Activated CD4-positive, alpha-beta memory T cell treated with anti-CD3 and anti-CD28 coated beads, Interleukin-2, amount 10 ng/mL, durations not matched to agents 7 days and 5 days (primary cell): Measurements from ENCODE around the gene MTRR. TPM values are rescaled to one million over a fixed set of nuclear protein-coding genes. Genes with fewer than 3 reads are reported as not detected.

Source experiments
- CTCF ChIA-PET: fragments of 350-600 bp; sonication (Branson Sonifier 250); formaldehyde crosslinking; loops from one replicate; lab custom pipeline; 2021; ENCODE audit warnings: antibody characterized with exemption, inconsistent platforms; lab: Charles Lee
- POLR2A ChIA-PET: fragments of 350-600 bp; sonication (Branson Sonifier 250); formaldehyde crosslinking; loops from one replicate; lab custom pipeline; 2021; ENCODE audit warnings: antibody characterized with exemption; lab: Charles Lee
- DNase-seq: peaks from one replicate; pipeline ENCODE4 v3.0.0-alpha.2; 2020
- H3K27ac Mint-ChIP-seq: one replicate; pipeline ENCODE4 v1.8.0; 2021; ENCODE audit warnings: mild to moderate bottlenecking, mixed read lengths
- H3K27me3 Mint-ChIP-seq: one replicate; pipeline ENCODE4 v1.8.0; 2021; ENCODE audit warnings: mixed read lengths
- H3K36me3 Mint-ChIP-seq: one replicate; pipeline ENCODE4 v1.8.0; 2021; ENCODE audit warnings: low read depth, mixed read lengths
- H3K4me1 Mint-ChIP-seq: one replicate; pipeline ENCODE4 v1.8.0; 2021; ENCODE audit warnings: mixed read lengths
- H3K4me3 Mint-ChIP-seq: one replicate; pipeline ENCODE4 v1.8.0; 2021; ENCODE audit warnings: mild to moderate bottlenecking, mixed read lengths
- H3K9me3 Mint-ChIP-seq: one replicate; pipeline ENCODE4 v1.8.0; 2021; ENCODE audit warnings: mixed read lengths
- total RNA-seq, 2 experiments: library from RNA; stranded (reverse); gene quantifications; one replicate each; pipeline ENCODE4 v1.2.3, GENCODE V29; 2021

Gene MTRR
- 10 to 100 TPM; 58.4 to 65.3 TPM for total RNA-seq

DNA sequence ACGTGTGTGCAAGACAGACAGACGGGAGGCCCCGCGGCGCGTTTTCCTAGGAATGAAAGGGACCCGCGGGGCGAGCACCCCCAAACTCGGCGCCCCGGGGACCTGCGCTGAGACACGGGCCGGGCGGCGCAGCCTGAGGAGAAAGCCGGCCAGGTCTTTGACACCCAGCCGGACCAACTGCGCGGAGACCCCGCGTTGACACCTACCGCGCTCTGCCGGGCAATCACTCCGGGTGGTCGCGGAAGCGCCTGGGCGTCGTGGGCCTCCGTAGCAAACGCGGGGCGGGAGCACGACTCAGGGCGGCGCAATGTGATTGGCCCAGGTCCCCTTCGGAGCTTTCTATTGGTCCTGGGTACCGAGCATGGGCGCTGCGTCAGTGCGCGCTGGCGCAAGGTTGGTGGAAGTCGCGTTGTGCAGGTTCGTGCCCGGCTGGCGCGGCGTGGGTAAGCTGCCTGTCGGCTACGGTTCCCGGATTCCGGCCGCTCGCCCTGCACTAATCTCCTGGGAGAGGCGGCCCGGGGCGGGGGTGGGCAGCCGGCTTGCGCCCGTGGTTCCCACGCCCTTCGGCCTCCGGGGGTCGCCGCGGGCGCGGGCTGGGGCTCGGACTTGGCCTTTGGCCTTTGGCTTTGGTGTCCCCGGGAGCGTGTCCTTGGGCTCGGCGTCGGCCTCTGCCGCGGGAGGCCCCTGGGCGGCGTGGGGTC is at the start of gene MTRR, which contains the start of gene FASTKD3:
TSS of gene MTRR (plus strand) at position 376 of the 701 bp plus-strand sequence. CDS start 1,647 bp downstream, outside the sequence.
TSS of gene FASTKD3 (minus strand) at position 259 of the 701 bp plus-strand sequence. CDS start 948 bp downstream, outside the sequence.
- ChIA-PET CTCF (interaction anchor here (0.8 to 5.3 kb wide), 7 partner anchors 10 to 28 kb away, joined by 3 to 62 read pairs (median 4); no protein-coding TSS in a partner anchor), POLR2A (interaction anchor here (0.8 to 4.4 kb wide), 9 partner anchors 10 to 1412 kb away, joined by 3 to 99 read pairs (median 4); partner anchors contain the start of gene CFAP90)
- Mint-ChIP-seq H3K4me3 (peak within 1 kb of the TSS; percentile 99), H3K36me3 (peaks cover 58% of the 10 kb centered on the region), H3K4me1 (peaks cover 76% of the 10 kb centered on the region), H3K27me3 (no peaks in the 10 kb centered on the region), H3K27ac (peak within 1 kb of the TSS; percentile 83), H3K9me3 (no peaks in the 10 kb centered on the region)
- DNase-seq: peak; percentile 93

DNA sequence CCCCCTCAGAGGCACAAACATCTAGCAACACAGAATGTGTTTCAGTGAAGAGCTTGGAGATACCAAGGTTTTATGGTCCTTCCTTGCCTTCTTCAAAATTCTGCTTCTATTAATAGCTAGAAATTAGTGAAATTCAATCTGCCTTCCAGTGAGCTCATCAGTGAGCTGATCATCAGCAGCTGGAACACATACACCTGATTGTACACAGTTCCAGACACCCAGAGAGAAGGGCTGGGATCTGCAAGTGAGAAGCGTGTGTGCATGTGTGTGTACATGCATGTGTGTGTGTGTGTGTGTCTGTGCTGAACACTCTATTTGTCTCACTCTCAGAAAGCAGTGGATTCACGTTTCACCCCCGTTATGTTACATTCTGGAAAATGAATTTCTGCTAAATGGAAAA is 46.5 kb upstream of the MTRR start:
- no peaks in the 10 kb centered on the region for H3K9me3 Mint-ChIP-seq
- CTCF ChIA-PET: no interaction called here
- POLR2A ChIA-PET: no interaction called here
- DNase-seq: no peak
- H3K27ac Mint-ChIP-seq: no peak overlapping the region
- no peaks in the 10 kb centered on the region for H3K36me3 Mint-ChIP-seq
- H3K4me3 Mint-ChIP-seq: no peak overlapping the region
- peaks cover 15% of the 10 kb centered on the region for H3K27me3 Mint-ChIP-seq
- no peaks in the 10 kb centered on the region for H3K4me1 Mint-ChIP-seq

DNA sequence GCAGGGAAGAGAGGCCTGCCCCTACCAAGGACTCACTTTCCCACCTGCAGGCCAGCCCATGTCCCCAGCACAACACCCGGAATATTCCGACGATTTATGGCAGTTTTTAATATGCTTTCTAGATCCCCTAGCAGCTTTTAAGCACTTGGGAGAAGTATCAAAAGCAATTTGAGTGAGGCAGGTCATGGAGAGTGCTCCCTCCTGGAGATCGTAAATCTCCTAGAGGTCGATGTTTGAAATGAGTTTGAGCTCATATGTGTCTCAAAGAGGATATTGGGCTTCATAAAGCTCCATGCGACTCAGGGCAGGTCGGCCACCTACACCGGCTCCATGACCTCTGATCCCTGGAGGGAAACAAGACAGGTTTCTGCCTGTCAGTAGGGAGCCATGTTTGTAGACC is 45.4 kb upstream of the MTRR start:
- no peak for DNase-seq
- Mint-ChIP-seq H3K9me3 (no peaks in the 10 kb centered on the region), H3K27ac (no peak overlapping the region), H3K27me3 (peaks cover 15% of the 10 kb centered on the region), H3K4me1 (no peaks in the 10 kb centered on the region), H3K36me3 (no peaks in the 10 kb centered on the region), H3K4me3 (no peak overlapping the region)
- CTCF ChIA-PET: no interaction called here
- POLR2A ChIA-PET: no interaction called here

DNA sequence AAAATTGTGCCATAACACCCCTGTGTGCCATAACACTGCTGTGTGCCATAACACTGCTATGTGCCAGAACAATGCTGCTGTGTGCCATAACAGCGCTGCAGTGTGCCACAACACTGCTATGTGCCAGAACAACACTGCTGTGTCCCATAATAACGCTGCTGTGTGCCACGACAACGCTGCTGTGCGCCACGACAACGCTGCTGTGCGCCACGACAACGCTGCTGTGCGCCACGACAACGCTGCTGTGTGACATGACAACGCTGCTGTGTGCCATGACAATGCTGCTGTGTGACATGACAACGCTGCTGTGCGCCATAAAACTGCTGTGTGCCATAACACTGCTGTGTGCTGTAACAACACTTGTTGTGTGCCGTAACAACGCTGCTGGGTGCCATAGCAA is 44.0 kb upstream of the MTRR start:
- H3K4me1 Mint-ChIP-seq: no peaks in the 10 kb centered on the region

DNA sequence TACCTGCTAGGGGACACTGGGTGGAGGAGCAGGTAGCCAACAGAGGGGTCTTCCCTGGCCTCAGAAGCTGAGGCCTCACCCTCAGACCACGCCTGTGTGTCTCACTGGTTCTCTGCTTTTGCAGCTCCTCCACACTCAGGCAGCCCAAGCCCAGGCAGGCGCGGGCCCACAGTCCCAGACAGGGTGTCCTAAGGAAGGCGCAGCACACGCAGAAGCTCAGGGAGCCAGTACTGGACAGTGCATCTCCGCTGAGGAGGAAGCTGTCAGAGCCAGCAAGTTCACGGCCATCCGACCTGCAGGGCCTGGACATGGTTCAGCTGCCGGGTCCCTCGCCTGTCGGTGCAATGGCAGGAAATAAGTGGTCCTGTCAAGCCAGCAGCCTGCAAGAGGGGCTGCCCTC is 43.3 kb upstream of the MTRR start:
- no peak overlapping the region for H3K4me3 Mint-ChIP-seq
- POLR2A ChIA-PET: no interaction called here
- no peak overlapping the region for H3K27ac Mint-ChIP-seq
- H3K4me1 Mint-ChIP-seq: no peaks in the 10 kb centered on the region
- peaks cover 16% of the 10 kb centered on the region for H3K27me3 Mint-ChIP-seq
- CTCF ChIA-PET: interaction anchor here (1.3 kb wide), 1 partner anchor 9 kb away, joined by 3 read pairs; no protein-coding TSS in a partner anchor
- H3K9me3 Mint-ChIP-seq: no peaks in the 10 kb centered on the region
- H3K36me3 Mint-ChIP-seq: no peaks in the 10 kb centered on the region
- no peak for DNase-seq

More for the DNA sequence above, 44.0 kb upstream of the MTRR start:
- ChIA-PET POLR2A (no interaction called here), CTCF (interaction anchor here (1.3 kb wide), 1 partner anchor 9 kb away, joined by 3 read pairs; no protein-coding TSS in a partner anchor)
- no peaks in the 10 kb centered on the region for H3K9me3 Mint-ChIP-seq
- H3K4me3 Mint-ChIP-seq: no peak overlapping the region
- H3K36me3 Mint-ChIP-seq: no peaks in the 10 kb centered on the region
- peaks cover 16% of the 10 kb centered on the region for H3K27me3 Mint-ChIP-seq
- no peak for DNase-seq
- no peak overlapping the region for H3K27ac Mint-ChIP-seq

DNA sequence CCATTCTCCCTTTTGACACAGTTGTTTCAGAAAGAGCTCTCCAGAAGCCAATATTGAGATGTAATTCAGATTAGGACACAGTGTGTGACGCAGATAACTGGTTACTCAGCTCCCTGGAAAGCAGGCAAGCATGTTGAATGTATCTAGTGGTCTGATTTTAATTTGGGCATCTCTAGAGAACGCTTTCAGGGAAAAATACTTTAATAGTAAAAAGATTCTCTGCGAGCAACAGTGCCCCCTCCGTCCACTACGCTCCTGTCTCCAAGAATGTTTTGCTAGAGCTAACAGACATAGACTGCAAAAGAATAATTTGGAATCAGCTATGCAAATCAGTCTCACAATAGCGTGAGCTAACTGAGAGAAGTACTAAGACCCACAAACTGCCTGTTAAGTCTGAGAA is 41.3 kb upstream of the MTRR start:
- no peak for DNase-seq
- no peaks in the 10 kb centered on the region for H3K9me3 Mint-ChIP-seq
- H3K27ac Mint-ChIP-seq: no peak overlapping the region
- no peaks in the 10 kb centered on the region for H3K4me1 Mint-ChIP-seq
- CTCF ChIA-PET: no interaction called here
- POLR2A ChIA-PET: no interaction called here
- H3K4me3 Mint-ChIP-seq: no peak overlapping the region
- peaks cover 4% of the 10 kb centered on the region for H3K27me3 Mint-ChIP-seq
- H3K36me3 Mint-ChIP-seq: no peaks in the 10 kb centered on the region

DNA sequence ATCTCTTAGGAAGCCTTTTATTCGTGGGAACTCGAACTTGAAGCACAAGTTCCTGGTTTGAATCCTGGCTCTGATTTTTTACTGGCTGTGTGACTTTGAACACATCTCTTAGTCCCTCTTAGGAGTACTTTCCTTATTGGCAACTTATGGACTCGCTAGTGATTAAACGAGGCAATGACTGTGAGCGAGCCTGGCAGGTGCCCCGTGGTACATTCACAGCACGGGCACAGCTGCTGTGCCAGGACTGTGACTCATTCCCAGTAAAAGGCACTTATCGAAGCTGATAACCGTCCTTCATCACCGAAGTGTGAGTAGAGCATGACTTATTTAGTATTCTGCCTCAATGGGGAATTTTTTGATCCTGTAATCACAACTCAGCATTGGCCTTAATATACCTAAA is 40.7 kb upstream of the MTRR start:
- ChIA-PET CTCF (no interaction called here), POLR2A (no interaction called here)
- Mint-ChIP-seq H3K27me3 (peaks cover 4% of the 10 kb centered on the region), H3K36me3 (no peaks in the 10 kb centered on the region), H3K27ac (no peak overlapping the region), H3K4me3 (no peak overlapping the region), H3K4me1 (no peaks in the 10 kb centered on the region), H3K9me3 (no peaks in the 10 kb centered on the region)
- no peak for DNase-seq

DNA sequence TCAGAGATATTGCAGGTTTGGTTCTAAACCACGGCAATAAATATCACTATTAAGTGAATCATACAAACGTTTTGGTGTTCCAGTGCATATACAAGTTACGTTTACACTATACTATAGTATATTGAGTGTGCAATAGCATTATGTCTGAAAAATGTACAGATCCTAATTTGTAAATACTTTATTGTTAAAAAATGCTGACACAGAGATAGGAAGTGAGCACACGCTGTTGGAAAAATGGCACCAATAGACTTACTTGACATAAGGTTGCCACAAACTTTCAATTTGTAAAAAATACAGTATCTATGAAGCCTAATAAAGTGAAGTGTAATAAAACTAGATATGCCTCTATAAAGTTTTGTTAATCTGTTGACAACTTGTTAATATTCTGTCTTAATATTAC is 34.0 kb upstream of the MTRR start:
- Mint-ChIP-seq H3K27me3 (no peaks in the 10 kb centered on the region), H3K4me1 (no peaks in the 10 kb centered on the region), H3K36me3 (no peaks in the 10 kb centered on the region), H3K9me3 (no peaks in the 10 kb centered on the region), H3K27ac (no peak overlapping the region), H3K4me3 (no peak overlapping the region)
- POLR2A ChIA-PET: no interaction called here
- CTCF ChIA-PET: interaction anchor here (0.6 kb wide), 1 partner anchor 11 kb away, joined by 3 read pairs; no protein-coding TSS in a partner anchor
- no peak for DNase-seq

DNA sequence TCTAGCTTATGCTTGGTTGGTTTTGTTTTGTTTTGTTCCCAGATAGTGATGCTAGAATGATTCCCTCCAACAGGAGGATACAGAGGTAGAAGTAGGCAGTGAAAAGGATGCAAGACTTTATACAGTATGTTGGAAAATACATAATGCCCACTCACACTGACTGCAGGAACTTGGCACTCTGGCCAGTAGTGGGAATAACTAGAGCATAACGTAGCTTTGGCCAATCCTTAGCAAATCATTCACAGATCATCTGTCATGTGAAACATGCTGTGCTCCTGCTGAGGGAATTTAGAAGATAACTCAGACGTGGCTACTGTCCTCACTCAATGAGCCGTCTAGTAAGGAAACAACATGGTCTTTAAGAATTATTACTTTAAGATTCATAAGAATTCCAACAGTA is 31.5 kb upstream of the MTRR start:
- CTCF ChIA-PET: interaction anchor here (1.0 kb wide), 1 partner anchor 20 kb away, joined by 4 read pairs; no protein-coding TSS in a partner anchor
- H3K9me3 Mint-ChIP-seq: peaks cover 2% of the 10 kb centered on the region

DNA sequence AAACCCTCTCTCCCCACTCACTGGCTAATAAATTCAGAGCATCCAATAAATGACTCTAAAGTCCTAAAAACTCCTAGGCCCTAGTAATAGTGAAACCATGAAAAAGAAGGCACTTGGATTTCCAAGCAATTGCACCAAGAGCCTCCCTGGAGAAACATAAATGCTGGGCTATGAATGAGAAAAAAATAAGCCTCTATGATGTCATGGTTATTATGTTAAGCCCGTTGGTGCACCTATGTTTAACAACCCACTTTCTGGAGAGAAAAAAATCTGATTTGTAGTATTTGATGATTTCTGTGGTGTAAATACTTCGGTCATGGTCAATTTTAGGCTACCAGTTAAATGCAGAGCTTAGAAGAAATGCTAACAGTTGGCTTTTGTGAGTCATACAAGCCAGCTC is 26.4 kb upstream of the MTRR start:
- Mint-ChIP-seq H3K27ac (no peak overlapping the region), H3K27me3 (peaks cover 32% of the 10 kb centered on the region), H3K4me1 (no peaks in the 10 kb centered on the region), H3K4me3 (no peak overlapping the region), H3K36me3 (no peaks in the 10 kb centered on the region), H3K9me3 (peaks cover 2% of the 10 kb centered on the region)
- POLR2A ChIA-PET: no interaction called here
- CTCF ChIA-PET: interaction anchor here (0.7 kb wide), 1 partner anchor 14 kb away, joined by 3 read pairs; no protein-coding TSS in a partner anchor
- DNase-seq: no peak

More for the DNA sequence above, 31.5 kb upstream of the MTRR start:
- Mint-ChIP-seq H3K27me3 (no peaks in the 10 kb centered on the region), H3K27ac (no peak overlapping the region), H3K4me1 (no peaks in the 10 kb centered on the region), H3K36me3 (no peaks in the 10 kb centered on the region), H3K4me3 (no peak overlapping the region)
- DNase-seq: no peak
- POLR2A ChIA-PET: no interaction called here

DNA sequence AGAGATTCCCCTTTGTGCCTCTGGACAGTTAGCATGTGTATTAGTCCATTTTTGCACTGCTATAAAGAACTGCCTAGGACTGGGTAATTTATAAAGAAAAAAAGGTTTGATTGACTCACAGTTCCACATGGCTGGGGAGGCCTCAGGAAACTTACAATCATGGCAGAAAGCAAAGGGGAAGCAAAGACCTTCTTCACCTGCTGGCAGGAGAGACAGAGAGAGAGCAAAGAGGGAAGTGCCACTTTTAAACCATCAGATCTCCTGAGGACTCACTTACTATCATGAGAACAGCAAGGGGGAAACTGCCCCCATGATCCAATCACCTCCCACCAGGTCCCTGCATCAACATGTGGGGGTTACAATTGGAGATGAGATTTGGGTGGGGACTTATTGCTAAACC is 24.0 kb upstream of the MTRR start:
- no peak for DNase-seq
- Mint-ChIP-seq H3K4me3 (no peak overlapping the region), H3K9me3 (peaks cover 2% of the 10 kb centered on the region), H3K27ac (no peak overlapping the region), H3K4me1 (peaks cover 3% of the 10 kb centered on the region), H3K27me3 (peaks cover 51% of the 10 kb centered on the region), H3K36me3 (no peaks in the 10 kb centered on the region)
- ChIA-PET CTCF (interaction anchor here (1.6 kb wide), 1 partner anchor 12 kb away, joined by 8 read pairs; no protein-coding TSS in a partner anchor), POLR2A (no interaction called here)

DNA sequence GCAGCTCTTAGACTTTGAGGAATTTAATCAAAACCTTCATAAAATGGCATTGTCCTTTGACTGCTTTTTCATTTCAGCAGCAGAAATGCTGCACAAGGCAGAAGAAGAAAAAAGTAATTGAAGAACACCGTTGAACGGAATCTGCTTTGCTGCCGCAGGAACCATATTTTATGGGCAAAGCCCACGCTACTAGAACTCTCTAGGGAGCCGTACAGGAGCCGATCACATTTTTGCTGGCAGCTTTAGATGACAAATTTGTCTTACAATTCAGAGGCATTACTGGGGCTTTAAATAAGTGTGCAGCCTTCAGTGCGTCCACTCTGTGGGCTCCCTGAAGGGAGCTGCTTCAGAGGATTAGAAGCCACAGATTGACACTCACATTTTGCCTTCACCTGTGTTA is 23.4 kb upstream of the MTRR start:
- no peak for DNase-seq
- H3K27me3 Mint-ChIP-seq: peaks cover 53% of the 10 kb centered on the region
- H3K9me3 Mint-ChIP-seq: peaks cover 2% of the 10 kb centered on the region
- H3K27ac Mint-ChIP-seq: no peak overlapping the region
- H3K4me3 Mint-ChIP-seq: no peak overlapping the region
- POLR2A ChIA-PET: no interaction called here
- no peaks in the 10 kb centered on the region for H3K36me3 Mint-ChIP-seq
- peaks cover 4% of the 10 kb centered on the region for H3K4me1 Mint-ChIP-seq
- CTCF ChIA-PET: interaction anchor here (1.0 to 1.6 kb wide), 2 partner anchors 11 kb away, joined by 3 to 8 read pairs; no protein-coding TSS in a partner anchor

DNA sequence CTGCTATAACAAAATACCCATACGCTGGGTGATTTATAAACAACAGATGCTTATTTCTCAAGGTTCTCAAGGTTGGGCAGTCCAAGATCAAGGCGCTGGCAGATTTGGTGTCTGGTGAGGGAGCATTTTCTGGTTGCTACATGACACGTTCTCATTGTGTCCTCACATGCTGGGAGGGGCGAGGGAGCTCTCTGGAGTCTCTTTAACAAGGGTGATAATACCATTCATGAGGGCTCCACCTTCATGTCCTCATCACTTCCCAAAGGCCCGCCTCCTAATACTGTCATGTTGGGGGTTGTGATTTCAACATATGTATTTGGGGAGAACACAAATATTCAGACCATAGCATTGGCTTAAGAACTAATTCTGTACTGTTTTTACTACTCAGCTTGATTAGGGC is 22.6 kb upstream of the MTRR start:
- Mint-ChIP-seq H3K36me3 (peaks cover 2% of the 10 kb centered on the region), H3K27ac (no peak overlapping the region), H3K4me1 (peaks cover 7% of the 10 kb centered on the region), H3K9me3 (no peaks in the 10 kb centered on the region), H3K4me3 (no peak overlapping the region), H3K27me3 (peaks cover 56% of the 10 kb centered on the region)
- POLR2A ChIA-PET: no interaction called here
- CTCF ChIA-PET: interaction anchor here (0.6 to 1.6 kb wide), 5 partner anchors 11 to 375 kb away, joined by 3 to 8 read pairs (median 3); partner anchors contain the start of genes FASTKD3 and MTRR
- no peak for DNase-seq
